HG03045 (cell line): ENCODE data around the gene PATL2.
A peak's percentile ranks its signal among the peaks of the same experiment; 100 is the strongest.
"Not testable (repeated sequence)": the region's sequence is repeated elsewhere in the genome, so short reads cannot be mapped to it uniquely, and the experiment has no call there.

Experiments
- ATAC-seq: cut with Tn5 transposase; IDR thresholded peaks from one replicate; pipeline ENCODE4 v1.9.1; 2021; ENCODE audit warnings: mild to moderate bottlenecking, moderate library complexity; ENCODE audit not compliant: unreplicated experiment

Gene PATL2

DNA sequence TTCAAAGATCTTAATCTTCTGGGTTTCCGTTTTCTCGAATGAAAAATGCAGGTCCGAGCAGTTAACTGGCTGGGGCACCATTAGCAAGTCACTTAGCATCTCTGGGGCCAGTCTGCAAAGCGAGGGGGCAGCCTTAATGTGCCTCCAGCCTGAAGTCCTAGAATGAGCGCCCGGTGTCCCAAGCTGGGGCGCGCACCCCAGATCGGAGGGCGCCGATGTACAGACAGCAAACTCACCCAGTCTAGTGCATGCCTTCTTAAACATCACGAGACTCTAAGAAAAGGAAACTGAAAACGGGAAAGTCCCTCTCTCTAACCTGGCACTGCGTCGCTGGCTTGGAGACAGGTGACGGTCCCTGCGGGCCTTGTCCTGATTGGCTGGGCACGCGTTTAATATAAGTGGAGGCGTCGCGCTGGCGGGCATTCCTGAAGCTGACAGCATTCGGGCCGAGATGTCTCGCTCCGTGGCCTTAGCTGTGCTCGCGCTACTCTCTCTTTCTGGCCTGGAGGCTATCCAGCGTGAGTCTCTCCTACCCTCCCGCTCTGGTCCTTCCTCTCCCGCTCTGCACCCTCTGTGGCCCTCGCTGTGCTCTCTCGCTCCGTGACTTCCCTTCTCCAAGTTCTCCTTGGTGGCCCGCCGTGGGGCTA, at the start of gene PATL2, which contains the start of gene B2M:
Gene PATL2 (minus strand): TSS at position 228 of the 647 bp plus-strand sequence. CDS start 34,833 bp downstream, outside the sequence.
Gene B2M (plus strand): TSS at position 422 of the 647 bp plus-strand sequence. CDS start 30 bp downstream, at position 452.
- peak; percentile 80 for ATAC-seq

DNA sequence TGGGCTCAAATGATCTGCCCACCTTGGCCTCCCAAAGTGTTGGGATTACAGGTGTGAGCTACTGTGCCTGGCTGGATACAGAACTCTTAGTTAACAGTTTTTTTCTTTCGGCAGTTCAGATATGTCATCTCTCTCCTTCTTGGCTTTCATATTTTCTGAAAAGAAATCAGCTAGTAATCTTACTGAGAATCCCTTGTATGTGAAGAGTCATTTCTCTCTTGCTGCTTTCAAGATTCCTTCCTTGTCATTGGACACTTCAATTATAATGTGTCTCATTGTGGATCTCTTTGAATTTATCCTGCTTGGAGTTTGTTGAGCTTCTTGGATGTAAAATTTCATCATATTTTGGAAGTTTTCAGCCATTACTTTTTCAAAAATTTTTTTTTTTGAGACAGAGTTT, 42.2 kb upstream of the PATL2 start:
- ATAC-seq: no peak

DNA sequence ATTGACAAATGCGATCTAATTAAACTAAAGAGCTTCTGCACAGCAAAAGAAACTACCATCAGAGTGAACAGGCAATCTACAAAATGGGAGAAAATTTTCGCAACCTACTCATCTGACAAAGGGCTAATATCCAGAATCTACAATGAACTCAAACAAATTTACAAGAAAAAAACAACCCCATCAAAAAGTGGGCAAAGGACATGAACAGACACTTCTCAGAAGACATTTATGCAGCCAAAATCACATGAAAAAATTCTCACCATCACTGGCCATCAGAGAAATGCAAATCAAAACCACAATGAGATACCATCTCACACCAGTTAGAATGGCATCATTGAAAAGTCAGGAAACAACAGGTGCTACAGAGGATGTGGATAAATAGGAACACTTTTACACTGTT, 32.3 kb upstream of the PATL2 start:
- ATAC-seq: not testable (repeated sequence)

DNA sequence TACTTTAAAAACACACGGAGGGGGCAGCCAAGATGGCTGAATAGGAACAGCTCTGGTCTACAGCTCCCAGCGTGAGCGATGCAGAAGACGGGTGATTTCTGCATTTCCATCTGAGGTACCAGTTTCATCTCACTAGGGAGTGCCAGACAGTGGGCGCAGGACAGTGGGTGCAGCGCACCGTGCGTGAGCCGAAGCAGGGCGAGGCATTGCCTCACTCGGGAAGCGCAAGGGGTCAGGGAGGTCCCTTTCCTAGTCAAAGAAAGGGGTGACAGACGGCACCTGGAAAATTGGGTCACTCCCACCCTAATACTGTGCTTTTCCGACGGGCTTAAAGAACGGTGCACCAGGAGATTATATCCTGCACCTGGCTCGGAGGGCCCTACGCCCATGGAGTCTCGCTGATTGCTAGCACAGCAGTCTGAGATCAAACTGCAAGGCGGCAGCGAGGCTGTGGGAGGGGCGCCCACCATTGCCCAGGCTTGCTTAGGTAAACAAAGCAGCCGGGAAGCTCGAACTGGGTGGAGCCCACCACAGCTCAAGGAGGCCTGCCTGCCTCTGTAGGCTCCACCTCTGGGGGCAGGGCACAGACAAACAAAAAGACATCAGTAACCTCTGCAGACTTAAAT, 28.2 kb upstream of the PATL2 start:
- ATAC-seq: not testable (repeated sequence)

DNA sequence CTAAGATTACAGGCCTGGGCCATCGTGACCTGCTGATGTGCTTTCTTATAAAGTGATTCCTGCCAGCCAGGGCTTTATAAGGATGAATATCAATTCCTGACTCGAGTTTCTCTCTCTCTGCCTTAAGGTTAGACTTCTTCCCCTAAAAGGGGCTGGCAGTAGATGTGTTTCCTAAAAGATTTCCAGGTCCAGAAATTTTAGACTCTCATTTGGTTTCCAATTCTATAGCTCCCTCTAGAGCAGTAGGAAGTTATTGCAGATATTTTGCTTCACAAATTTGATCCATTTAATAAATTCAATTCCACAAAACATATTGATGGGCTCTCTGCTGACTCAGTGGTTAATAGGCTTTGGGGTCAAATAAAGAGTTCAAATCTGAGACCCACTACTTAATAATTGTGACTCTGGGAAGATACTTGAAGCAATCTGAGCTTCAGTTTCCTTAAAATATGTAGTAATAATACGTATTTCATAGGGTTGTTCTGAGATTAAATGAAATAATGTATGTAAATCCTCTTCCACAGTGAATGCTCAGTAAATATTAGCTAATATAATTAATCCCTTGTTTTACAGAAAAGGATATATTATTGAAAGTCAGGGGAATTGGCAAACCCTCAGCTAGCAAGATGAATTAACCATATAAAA, 27.3 kb upstream of the PATL2 start:
- ATAC-seq: no peak

DNA sequence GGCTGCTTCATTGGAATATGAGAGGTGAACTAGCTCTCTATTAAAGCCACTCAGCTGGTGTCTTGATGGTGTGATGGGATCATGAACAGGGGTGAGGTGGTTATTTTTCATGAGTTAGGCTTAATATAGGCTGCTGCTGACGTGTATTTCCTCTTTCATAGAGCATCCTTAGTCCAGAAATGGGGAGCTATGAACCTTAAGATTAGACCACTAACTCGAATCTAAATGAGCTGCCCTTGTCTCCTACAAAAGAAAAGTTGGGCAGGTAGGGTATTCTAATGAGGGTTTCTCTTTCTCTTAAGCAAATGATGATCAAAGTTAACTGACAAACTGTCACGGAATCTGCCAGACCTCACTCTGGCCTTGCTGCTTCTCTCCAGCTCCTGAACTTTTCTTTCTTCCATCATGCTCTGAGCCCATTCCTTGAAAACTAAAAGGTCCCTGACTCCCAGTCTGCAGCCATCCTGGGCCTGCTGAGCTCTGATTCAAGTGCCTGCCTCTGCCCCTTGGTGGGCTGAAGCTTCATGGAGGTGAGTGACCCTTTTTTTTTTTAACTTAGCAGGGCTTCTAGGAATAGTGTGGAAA, 25.1 kb upstream of the PATL2 start, which contains the start of gene TRIM69:
Gene TRIM69 (plus strand): TSS at position 348 of the 585 bp plus-strand sequence. CDS start 177 bp downstream, at position 525.
- peak; percentile 32 for ATAC-seq

DNA sequence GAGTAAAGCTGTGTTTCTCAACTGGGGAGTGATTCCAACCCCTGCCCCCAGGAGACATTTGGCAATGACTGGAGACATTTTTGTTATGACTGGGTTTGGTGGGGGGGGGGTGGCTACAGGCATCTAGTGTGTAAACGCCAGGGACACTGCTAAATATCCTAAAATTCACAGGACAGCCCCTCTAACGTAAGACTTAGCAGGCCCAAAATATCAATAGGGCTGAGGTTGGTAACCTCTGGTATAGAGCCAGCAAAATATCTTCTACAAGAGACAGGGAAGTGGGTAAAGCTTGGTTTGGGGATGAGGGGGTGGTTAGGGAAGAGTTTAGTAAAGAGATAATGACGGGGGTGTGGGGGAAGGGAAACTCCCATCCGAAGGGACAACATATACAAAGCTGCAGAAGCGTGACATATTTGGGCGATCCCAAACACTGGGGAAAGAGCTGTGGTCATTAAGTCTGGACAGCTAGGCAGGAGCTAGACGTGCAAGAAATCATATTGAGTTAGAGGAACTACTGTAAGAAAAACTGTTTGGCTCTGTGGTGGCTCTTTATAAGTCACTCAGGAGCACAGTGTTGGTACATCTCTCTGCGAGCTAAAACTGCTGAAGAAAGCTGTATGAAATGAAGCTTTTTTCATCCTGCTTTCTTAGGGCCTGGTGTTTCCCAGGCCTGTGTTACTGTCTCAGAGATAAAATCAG, 24.5 kb upstream of the PATL2 start:
- ATAC-seq: peak; percentile 36

DNA sequence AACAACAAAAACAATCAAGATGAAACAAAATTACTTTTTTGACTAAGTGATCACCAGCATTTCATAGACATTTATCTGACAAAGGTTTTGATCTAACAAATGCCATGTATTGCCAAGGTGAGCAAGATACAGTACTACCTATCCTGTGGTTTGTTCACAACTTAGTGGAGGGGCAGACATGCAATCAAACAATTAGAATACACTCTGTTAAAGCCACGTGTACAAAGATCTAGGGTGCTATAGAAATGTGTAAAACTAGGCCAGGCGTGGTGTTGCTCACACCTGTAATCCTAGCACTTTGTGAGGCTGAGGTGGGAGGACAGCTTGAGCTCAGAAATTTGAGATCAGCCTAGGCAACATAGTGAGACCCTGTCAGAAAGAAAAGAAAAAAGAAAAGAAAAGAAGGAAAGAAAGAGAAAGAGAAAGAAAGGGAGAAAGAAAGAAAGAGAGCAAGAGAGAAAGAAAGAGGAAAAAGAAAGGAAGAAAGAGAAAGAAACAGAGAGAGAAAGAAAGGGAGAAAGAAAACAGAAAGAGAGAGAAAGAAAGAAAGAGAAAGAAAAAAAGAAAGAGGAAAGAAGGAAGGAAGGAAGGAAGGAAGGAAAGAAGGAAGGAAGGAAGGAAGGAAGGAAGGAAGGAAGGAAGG, 23.8 kb upstream of the PATL2 start:
- no peak for ATAC-seq

DNA sequence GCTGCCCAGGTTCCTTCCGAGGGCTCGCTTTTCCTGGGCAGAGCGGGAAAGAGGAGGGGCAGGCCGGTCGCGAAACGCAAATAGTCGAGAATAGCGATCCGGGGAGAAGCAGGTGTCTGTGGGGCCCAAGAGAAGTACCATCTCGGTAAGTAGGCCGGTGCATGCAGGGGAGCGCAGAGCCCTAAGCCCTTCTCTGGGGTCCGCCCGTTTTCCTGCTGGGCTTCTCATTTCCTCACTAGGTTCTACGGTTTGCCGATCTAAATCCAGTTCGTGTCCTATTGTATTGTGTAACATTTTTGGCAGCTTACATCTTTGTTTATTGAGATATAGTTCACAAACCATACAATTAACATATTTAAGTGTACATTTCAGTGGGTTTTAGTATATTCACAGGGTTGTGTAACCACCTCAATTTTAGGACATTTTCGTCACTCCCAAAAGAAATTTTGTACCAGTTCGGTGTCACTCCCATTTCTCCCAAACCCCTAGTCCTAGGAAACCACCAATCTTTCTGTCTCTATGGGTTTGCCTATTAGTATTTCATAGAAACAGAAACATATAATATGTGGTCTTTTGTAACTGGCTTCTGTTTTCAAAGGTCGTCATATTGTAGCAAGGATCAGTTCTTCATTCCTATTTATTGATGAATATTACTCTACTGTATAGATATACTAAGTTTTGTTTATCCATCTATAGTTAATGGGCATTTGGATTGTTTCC, 18.4 kb upstream of the PATL2 start:
- ATAC-seq: peak; percentile 24

DNA sequence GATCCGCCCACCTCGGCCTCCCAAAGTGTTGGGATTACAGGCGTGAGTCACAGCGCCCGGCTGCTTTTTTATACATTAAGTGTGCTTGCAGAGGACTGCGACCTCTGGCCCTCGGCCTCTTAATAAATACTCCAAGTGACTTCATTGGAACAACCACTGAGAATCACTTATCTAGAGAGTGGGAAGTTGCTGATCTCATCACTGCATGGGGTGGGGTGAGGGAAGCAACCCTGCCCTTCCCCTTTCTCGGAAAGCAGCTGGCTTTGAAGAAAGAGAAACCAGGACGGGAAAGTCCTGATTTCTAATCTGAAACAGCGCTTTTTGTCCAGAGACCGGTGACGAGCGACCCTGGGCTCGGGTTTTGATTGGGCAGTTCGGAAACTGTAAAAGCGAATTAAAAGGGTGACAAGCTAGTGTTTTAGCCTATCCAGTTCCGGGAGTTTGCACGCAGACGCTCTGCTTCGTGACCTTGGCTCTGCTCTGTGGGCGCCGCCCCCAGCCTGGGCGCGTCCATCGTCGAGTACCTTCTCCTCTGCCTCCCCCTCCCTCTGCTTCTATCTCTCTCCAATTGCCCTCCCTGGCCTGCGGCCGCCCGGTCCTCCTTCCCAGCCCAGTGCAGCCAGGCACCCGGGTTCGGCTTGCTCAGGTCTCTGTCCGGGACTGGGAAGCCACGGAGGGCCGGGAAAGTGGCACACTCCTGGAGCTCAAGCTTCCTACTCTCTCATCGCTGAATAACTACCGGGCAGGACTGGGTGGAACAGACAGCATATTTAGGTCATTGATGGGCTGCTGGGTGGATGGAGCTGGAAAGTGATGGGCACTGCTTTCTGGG, 17.7 kb upstream of the PATL2 start:
- peak; percentile 76 for ATAC-seq

DNA sequence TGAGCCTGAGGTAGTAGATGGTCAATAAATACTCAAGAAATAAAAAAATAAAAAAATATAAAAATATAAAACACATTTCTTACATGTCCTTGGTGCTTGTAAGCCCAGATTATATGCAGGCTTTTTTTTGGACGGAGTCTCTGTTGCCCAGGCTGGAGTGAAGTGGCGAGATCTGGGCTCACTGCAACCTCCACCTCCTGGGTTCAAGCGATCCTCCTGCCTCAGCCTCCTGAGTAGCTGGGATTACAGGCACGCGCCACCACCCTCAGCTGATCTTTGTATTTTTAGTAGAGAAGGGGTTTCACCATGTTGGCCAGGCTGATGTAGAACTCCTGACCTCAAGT, 17.1 kb upstream of the PATL2 start:
- ATAC-seq: not testable (repeated sequence)

DNA sequence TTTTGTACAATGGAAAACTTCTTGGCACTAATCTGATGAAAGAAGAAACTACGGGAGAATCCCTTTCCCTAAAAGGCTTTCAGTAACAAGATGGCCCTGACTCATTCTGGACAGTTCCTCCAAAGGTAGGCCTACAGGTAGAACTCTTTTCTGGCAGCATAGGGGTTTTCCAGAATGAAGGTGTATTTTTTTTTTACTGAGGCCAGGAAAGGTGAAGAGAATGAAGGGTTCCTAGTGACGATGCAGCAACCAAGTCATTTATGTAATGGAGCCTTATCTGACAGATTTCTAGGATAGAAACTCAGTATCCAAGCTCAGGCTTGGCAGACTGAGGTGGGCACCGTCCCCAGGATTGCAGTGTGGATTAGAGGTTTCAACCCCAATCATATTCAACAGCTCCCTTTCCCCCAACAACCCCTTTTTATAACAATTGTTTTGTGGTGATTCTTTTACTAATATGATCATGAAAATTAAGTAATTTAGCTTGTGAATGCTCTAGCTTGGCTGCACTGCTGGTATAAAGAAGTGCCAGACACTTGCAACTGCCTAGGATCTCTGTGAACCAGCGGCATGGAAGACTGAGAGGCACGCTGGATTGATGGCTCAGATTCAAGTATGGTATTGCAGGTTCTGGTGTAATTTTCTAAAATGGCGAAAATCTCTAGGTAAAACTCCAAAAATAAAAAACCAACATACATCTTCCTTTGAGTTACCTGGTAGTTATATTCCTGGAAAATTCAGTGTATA, 16.5 kb upstream of the PATL2 start:
- ATAC-seq: no peak

DNA sequence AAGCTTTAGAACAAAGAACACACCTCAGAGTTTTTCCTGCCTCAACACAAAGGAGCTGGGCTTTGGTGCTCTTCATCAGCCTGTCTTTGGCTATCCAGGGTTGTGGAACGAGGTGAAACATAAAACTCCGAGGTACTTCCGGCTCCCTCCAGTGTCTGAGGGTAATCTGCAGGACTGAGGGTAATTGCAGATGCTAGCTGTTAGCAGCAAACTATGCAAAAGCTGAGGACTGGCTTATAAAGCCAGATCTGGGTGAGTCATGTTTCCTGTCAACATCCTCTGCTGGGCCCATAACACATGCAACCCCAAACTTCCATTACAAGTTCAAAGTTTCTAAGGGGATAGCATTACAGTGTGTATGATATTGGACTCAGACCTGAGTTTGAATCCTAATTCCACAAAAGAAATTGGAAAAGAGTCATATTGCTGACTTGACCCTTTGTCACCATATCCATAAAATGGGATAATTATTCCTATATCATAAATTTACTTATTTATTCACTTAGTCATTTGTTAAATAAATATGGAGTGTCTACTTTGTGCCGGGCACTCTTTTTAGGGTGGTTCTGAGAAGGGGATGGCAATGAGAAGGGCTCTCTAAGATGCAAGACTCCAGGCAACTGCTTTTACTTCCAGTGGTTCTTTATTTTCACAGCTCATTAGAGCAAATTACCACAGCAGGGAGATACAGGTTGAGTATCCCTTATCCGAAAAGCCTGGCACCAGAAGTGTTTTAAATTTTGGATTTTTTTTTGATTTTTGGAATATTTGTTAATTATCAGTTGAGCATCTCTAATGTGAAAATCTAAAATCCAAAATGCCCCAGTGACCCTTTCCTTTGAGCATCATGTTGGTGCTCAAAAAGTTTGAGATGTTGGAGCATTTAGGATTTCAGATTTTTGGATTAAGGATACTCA, 15.7 kb upstream of the PATL2 start:
- ATAC-seq: peak; percentile 27

DNA sequence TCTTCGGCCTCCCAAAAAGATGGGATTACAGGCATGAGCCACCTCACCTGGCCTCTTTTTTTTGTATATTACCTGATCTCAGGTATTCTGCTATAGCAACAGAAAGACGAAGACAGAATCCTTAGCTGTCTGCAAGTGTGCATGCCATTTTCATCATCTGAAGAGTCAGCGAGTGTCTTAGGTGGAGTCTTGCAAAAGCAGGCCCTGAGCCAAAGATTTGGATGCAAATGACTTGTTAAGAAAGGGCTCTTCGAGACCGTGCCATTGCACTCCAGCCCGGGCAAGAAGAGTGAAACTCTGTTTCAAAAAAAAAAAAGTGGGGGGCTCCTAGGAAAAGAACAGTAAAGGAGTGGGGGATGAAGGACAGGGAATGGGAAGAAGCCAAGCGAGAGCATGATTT, 15.0 kb upstream of the PATL2 start:
- ATAC-seq: no peak

DNA sequence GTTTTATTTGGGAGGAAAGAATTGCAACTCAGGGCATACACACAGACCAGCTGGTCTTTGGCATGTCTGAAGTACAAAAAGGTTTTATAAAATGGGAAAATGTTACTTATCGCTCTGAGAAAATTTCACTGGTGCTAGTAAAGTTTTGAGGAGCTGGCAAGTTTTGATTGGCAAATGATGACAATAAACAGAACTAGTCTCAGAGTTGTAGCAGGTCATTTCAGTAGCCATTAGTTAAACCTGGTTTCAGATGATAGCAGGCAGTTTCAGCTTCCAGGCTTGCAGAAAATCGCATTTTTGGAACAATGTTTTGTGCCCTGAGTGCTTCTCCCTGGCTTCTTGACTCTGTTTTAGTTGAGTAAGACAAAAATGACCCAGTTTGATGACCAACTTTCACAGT, 10.9 kb upstream of the PATL2 start:
- ATAC-seq: no peak

DNA sequence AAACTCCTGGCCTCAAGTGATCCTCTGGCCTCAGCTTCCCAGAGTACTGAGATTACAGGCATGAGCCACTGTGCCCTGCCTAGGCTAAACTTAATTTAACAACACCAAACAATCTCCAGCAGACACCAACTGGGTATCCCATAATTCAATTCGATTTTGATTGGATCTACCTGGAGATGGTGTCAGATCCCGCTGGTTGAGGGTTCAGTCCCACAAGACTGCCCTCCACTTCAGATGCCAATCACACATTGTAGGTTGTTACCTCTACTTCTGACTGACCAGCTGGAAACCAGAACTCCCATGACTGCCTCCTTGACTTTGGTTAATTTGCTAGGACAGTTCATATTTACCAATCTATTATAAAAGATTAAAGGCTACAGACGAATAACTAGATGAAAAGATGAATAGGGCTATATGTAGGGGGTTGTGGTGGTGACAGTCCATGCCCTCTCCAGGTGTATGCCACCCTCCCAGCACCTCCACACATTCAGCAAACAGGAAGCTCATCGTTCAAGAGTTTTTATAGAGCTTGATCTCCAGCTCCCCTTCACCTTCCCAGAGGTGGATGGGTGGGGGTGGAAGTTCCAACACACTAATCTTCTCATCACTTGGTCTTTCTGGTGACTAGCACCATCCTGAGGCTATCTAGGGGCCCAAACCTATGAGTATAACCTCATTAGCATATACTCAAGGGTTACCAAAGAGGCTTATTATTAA, 9.5 kb upstream of the PATL2 start:
- ATAC-seq: no peak

DNA sequence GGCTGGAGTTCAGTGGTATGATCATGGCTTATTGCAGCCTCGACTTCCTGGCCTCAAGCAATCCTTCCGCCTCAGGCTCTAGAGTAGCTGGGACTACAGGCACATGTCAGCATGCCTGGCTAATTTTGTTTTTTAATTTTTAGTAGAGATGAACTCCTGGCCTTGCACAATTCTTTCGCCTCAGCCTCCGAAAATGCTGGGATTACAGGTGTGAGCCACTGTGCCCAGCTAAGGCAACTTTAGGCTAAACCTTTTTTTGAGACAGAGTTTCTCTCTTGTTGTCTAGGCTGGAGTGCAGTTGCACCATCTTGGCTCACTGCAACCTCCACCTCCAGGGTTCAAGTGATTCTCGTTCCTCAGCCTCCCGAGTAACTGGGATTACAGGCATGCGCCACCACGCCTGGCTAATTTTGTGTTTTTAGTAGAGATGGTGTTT, 8.9 kb upstream of the PATL2 start:
- not testable (repeated sequence) for ATAC-seq
